NCI-H1417 (cell line): Measurements from ENCODE around the gene CAMTA1.
A peak's percentile ranks its signal among the peaks of the same experiment; 100 is the strongest.

Experiments used
- DNase-seq, 3 experiments: peaks; one replicate each; lab custom pipeline; 2025; lab: John Stamatoyannopoulos, UW

Gene CAMTA1

DNA sequence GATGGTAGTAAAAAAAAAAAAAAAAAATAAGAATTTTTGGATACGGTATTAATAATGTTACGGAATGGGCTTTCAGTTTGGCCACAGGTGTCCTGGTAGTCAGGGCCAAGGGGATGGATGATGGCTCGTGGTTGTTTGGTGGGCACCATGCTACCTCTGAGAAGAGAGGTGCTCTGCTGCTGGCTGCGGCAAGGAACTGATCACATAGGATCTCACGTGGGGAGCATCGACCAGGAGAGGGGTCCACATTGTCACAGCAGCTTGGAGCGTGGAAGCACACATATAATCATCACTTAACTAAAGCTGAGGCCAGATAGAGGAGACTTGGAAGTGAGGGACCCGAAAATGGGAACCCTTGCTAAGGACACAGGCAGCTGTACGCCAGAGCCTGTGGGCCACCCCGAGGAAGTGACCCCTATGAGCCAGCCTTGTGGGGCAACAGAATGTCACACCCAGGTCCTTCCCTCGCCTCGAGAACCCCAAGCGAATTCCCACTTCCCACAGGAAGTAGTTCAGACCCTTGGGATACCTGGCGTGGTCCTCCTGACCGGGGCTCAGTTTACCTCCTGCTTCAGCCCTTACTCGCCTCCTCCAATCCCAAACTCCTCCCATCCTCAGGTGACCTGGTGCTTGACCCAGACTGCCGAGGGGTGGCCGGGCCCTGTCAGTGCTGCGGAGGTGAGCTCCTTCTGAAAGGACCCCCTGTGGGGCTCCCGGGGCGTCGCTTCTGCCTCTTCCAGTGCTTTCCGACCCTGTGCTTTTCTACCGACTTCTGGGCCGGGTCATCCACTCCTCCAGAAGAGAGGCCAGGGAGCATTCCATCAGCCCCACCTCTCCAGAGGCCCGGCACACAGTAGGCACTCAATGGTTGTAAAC is 222.0 kb downstream of the CAMTA1 start:
- DNase-seq = no peak

DNA sequence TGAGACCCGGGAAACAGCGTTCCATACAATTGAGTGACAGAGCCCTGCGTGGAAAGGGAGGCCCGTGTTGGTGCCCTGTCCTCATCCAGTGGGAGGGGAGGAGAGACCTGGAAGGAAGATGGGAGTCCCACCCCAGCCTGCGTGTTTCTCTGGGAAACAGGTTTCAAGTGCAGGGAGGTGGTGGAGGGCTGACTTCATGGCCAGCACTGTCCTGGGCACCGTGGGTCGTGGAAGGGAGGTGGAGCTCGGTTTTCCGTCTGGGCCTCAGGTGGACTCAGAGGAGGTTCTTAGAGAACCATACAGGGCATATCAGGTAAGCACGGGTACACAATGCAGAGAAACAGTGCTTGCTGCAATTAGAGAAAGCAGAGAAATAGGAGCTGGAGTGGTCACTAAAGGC is 222.6 kb downstream of the CAMTA1 start:
- DNase-seq = no peak

DNA sequence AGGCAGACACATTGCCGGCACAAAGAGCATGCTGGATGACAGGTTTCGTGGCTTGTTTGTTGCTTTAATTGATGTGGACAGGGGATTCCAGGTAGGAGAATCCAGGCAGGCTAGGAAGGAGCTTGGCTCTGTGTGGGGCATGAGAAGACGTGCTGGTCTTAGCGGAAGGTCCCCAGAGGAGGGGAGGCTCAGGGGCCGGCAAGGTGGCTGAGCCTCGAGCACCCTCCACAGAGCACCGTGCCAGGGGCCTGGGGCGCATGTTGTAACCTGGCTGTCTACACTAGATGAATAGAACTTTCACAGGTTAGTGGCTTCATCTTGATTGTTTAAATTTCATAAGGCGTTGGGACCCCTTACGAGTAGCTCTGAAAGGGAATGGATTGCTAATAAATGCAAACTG is 223.1 kb downstream of the CAMTA1 start:
- DNase-seq = no peak

DNA sequence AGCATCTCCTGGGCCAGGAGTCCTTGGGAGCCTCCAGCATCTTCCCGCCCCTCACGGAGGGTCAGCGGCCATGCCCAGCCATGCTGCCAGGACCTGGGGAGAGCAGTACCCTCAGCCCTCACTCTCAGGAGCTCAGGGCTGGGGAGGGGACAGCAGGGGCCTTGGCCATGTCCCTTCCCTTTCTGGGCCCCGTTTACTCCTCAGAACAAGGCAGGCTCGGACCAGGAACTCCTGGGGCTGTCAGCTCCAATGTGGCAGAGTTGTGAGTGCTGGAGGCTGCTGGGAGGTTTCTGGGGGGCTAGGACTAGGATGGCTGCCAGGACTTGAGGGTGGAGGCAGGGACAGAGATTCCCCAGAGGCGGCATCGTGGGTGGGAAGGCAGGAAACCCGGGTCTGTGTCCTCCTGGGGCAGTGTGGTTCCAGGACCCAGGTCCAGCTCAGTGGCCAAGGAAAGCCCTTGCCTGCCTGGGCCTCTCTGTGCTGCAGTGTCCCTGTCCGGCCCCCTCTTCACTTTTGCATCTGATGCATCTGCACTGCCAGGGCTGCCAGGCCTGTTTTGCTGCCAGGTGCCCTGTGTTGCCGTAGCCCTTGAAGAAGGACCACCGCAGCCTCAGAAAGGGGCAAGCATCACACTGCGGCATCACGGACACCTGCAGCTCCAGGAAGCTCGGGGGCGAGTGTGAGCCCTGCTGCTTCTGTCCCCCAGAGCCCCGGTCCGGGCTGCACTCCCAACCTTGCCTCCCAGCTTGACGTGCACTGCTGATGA is 223.9 kb downstream of the CAMTA1 start:
- no peak for DNase-seq

DNA sequence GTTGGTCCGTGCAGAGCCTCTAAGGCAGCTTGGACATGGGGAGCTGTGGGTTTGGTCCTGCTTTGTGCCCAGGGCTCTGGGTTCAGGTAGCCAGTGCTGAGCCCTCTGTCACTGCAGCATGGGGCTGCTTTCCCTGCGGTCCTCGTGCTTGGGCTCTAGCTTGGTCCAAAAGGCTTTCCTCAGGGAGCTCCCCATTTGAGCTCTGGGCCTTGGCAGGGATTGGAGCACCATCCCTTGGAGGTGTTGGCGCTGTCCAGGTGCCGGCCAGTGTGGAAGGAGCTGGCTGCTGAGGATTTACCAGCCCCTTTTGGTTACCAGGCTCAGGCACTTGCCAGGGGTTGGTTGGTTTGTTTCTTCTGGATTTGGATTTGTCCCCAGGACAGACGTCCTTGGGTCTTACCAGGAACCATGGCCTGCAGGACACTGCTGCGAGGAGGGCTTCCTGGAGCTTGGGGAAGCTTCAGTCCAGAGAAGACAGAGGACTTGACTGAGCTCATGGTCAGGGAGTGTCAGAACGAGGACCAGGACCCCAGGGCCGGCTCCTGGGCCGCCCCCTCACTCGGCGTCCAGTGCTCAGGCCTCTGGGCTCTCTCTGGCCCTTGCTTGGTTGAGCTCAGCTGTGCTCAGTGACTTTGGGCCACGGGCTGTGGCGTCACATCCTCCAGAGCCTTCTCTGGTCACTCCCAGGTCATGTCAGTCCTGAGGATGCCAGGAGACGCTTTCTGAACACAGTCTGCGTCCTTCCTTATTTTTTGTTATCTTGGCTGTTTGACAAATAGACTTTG is 224.7 kb downstream of the CAMTA1 start:
- DNase-seq = no peak

DNA sequence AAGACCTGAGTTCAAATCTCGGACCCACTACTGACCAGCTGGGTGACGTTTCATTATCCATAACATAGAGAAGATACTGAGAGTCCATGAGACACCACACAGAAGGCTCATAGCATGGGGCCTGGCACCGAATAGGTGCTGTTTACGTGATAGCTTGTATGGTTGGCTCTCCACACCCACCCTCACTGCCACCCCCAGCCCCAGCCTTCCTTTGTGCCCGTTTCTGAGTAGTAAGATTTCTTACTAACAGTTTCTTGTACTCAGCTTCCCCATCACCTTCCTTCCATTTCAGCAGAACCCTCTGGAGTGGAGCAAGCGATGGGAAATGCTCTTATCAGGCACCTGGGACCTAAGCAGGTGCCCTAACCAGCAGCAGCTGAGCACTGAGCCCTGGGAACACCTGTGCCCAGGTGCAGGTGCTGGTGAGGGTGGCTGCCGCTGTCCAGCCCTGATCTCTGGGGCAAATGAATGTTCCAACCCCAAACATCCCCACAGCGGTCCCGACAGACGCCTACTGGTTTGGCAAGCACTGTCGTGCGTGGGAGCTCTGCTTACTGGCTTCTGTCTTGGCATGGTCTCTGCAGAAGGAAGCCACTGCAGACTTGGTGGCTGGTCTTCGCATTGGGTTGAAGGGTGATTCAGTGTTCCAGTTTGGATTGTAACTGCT is 225.4 kb downstream of the CAMTA1 start:
- DNase-seq = no peak

DNA sequence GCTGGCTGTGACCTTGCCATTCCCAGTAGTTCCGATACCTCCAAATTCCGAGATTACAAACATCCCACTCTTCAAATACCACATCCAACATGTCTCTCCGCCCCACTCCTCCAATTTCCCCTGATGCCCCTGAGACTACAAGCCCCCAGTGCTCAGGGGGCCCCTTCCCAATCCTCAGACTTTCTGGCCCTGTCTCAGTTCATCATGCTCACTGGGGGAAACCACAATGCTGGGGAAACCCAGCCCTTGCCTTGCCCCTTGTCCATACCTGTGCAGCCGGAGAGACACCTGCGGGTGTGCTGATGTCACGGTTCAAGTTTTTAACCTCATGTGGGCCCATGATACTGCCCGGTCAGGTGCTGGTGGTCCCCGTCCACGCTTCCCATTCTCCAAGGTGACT is 226.6 kb downstream of the CAMTA1 start:
- no peak for DNase-seq

DNA sequence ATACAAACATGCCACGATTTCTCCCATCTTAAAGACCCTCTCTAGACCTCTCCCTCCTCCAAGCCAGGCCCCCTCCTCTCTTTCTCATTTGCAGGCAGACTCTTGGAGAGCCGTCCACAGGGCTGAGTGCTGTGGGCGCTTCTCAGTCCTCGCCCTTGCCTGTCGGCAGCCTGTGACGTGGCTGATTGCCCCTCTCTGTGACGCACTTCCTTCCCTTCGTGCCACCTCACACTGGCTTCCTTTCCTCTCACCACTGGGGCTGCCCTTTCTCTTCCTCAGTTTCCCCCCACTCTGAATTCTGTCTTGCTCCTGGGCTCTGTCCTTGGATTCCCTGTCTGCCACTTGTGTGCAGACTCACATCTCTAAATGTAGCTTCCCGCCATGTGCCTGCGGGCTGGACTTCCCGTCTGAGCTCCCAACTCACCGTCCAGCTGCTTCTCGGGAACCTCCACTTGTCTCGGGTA is 227.2 kb downstream of the CAMTA1 start:
- DNase-seq = no peak

DNA sequence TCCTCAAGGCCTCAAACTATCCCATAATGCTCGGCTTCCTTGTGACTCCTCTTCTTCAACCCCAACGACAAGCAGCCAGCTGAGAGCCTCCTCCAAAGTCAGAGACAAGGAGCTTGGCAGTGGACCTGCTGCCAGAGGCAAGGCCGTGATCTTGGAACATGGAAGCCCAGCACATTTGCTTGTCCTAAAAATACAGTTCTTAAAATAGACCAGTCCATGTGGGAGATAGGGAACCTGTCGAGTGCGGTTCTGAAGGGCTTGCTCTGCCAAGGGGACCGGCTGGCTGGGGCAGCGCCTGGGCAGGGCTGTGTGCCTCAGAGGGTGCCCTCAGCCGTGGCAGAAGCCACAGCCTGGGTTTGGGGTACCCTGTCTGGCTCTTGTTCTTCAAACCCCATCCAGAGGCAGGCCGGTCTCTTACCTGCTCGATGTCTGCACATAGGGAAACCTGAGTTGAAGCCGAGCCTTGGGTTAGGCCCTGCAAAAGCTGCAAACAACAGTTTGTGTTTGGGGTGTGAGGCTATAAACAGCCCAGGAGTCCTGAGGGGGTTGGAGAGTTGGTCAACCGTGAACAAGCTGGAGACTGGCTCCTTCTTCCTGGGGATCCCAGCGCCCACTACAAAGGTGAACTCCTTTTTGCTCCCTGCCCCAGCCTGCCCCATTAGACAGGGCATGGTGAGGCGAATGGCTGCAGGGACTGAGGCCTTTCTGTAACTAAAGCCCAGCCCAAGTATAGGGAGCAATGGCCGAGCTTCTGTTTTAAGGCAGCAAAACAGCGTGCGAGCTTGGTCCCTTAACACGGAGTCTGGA is 228.8 kb downstream of the CAMTA1 start:
- DNase-seq = no peak

DNA sequence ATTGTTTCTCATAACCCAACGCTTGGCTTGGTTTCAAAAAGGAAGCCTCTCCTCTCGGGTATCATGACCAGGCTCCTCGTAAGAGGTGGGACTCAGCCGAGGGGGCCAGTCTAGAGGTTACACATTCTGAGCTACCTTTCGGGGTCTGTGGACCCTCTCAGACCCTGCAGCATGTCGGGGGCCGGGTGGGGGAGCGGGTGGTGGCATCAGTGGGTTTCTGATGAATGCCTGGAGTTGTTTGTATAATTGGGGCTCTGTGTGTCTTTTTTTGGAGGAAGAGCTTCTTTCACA is 229.3 kb downstream of the CAMTA1 start:
- no peak for DNase-seq

DNA sequence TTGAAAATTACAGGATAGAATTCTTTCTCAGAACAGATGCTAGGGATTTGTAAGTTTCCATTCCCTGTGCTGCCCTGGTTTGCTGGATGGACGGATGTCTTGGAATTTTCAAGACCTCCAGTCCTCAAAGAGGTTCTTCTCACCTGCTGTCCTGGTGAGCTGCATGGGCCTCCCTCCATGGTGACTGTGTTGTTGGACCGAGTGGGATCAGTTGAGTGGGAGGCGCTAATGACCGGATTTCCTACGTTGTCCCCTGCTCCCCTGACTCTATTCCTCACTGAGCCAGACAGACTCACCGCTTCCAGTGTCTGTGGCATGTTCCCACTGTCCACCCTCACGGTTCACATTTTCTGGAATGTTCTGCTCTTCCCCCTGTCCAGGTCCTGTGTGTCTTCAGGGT is 229.8 kb downstream of the CAMTA1 start:
- DNase-seq = no peak

DNA sequence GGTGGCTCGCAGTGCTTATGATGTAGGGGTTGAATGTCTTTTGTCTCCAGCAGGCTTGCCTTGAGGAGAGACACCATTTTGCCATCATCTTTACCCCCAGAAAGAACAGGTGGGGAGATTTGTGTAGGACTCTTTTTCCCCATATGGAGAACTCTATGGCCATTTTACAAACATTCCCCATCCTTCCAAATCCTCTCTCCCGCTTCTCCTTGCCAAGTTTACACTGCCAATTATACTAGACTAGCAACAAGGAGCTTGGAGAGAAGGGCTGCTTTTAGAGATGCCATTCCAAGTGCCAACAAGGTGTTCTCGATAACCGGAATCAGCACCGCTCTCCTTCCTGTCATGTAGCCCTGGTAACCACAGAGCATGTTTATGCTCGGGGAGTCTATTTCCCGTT is 233.1 kb downstream of the CAMTA1 start:
- no peak for DNase-seq

DNA sequence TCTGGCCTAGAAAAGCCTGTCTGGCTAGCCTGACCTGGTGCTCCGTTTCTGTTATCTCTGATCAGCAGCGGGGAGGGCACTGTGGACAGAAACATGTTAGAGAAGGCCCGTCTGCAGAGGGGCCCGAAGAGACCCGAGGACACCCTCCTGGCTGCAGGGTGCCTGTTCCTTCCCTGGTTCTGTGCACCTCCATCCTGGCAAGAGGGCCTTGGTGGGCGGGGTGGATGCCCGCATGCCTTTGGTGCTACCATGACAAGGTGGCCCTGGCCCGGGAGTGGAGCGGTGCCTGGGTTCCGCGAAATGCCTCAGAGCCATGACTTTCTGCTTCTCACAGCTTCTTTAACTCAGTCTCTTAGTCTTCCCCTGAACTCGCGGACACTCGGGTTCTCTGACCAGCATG is 233.6 kb downstream of the CAMTA1 start:
- DNase-seq = no peak

DNA sequence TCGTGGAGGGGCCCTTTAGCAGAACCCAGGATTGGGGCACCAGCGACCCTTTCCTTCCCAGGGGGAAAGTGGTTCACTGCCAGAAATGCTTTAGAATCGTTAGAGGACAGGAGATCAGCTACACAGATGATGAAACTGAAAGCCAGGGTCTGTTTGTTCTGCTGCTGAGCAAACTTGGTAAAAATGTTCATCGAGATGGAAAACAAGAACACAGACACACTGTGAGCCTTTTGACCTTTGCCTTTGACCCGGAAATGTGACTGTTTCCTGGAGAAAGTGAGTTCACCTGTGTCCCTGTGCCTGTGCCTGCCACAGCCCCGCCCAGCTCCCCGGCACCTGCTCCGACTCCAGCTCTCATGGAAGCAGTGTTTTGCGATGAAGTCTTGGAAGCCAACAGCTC is 234.3 kb downstream of the CAMTA1 start:
- DNase-seq = peak in 1 of 3 experiments; percentile 12

DNA sequence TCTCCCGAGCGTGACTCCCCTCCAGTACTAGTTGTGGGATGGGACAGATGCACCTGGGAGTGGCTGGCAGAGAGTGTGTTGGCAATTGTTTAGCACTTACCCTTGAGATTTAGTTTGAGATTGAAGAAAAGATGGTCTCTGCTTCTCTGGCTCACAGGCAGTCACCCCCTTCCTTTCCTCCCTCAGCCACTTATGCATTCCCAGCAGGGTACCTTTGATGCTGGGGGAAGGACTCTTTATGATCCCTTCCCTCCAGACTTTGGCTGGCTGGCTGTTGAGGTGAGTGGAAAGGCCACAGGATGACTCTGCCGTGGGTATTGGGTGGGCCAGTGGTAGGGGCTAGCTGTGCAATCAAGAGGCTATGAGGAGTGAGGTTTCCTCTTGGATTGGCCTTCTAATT is 236.8 kb downstream of the CAMTA1 start:
- no peak for DNase-seq

DNA sequence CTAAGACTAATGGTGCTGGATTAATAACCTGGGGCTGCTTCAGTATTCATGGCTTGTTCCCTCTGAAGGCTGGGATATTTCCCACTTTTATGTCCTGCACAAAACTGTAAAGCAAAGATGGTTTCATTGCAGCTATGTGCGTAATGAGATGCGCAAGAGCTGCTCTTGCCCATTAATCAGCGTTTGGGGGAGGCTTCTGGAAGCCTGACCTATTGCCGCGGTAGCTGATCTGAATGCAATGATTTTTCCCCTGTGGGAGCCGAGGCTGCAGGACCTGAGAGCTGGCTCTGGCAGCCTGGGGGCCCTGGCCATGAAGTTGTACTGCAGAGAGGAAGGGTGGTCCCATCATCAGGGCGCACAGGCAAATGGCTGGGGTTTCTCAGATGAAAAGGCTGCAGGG is 239.8 kb downstream of the CAMTA1 start:
- no peak for DNase-seq

DNA sequence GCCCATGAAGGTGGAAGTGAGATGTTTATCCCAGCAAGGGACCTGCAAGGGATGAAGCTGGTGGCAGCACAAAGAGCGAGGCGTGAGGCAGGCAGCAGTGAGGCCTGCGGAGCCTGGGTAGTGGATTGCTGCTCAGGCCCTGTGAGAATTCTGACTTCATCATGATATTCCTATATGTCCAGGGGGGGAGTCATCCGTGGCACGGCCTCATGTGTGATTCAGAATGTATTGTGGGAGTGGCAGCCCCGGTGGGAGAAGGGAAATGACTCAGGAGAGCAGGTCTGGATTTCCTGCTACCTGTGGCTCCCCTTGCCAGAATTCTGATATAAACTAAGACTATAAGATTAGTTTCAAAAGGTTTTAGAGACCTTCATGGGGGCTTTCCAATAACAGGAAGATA is 240.9 kb downstream of the CAMTA1 start:
- DNase-seq = no peak

DNA sequence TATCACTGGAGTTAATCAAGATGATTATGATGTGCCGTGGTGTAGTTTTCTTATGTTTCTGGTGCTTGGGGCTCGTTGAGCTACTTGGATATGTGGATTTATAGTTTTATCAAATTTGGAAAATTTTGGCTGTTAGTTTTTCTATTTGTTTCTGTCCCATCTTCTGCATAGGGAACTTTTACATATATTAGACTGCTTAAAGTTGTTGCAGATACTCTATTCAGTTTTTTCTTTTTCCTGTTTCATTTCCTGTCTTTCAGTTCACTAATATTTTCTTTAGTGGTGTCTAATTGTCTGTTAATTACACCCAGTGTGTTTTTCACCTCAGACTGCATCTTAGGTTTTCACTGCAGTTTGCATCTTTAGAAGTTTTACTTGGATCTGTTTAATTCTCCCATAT is 247.7 kb downstream of the CAMTA1 start:
- no peak for DNase-seq

DNA sequence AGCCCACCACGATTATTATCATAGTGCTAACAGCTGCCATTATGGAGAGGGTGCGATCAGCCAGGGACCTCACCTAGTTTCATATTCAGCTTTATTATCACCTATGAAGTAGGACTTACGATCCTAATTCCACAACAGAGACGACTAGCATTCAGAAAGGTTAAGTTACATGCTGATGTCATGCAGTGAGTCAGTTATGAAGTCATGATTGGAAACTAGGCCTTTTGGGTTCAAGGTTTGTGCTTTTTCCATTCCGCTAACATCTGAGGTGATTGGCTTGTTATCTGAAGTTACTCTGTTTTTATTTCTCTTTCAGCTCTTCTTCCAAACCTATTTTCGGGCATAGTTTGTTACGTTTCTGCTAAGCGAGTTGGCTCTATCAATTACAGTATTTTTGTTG is 251.1 kb downstream of the CAMTA1 start:
- no peak for DNase-seq

DNA sequence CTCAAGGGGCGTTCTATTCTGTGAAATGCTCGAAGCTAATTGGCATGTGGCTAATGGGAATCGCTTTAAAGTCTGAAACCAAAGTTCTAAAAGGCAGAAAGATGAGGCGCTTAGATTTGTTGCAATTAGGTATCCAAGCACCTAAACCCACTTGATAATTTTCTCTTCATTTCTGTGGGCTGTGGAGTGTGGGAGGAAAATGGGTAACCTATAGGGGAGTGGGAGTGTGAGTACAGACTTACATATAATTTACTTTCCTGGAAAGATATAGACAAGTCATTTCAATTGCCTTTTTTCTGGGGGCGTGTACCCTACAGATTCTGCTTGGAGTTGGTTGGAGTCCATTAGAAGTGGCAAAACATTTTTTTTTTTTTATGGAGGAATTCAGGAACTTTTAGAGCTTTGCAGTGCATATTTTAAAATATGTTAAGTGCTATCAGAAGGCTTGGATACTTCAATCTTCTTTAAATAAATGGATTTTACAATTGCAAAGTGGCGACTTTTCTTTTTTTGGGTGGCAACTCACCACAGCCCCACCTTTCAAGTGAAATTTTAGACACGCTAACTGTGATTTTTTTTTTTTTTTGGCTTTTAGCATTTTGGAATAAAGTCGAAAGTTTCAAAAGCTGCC is 254.5 kb downstream of the CAMTA1 start:
- no peak for DNase-seq
